Liver (tissue), 9 donors: Measurements from ENCODE around the gene ATXN10. TPM values are rescaled to one million over a fixed set of nuclear protein-coding genes. Genes with fewer than 3 reads are reported as not detected.

Experiments
- DNase-seq: peaks from one replicate; pipeline ENCODE4 v3.0.0-alpha.2; 2017; ENCODE audit warnings: low spot score
- H3K27ac ChIP-seq, 2 donors: one replicate each; pipeline ENCODE4 v1.7.0; 2013; ENCODE audit warnings: inconsistent platforms in 2 of 2, low read length in 2 of 2, control low read depth in 1 of 2, low read depth in 1 of 2, mild to moderate bottlenecking in 1 of 2
- H3K27me3 ChIP-seq, 4 donors: one replicate each; pipeline versions ENCODE4 v1.6.1 to v1.7.0; 2013; ENCODE audit warnings: low read length in 3 of 4, inconsistent platforms in 1 of 4, mild to moderate bottlenecking in 1 of 4, moderate library complexity in 1 of 4; ENCODE audit not compliant: control insufficient read depth in 4 of 4, insufficient read depth in 4 of 4
- H3K36me3 ChIP-seq, 4 donors: one replicate each; pipeline versions ENCODE4 v1.6.1 to v1.7.0; 2013; ENCODE audit warnings: low read length in 3 of 4, mild to moderate bottlenecking in 3 of 4, low read depth in 1 of 4, moderate library complexity in 1 of 4; ENCODE audit not compliant: control insufficient read depth in 4 of 4, insufficient read depth in 3 of 4
- H3K4me1 ChIP-seq, 4 donors: one replicate each; pipeline versions ENCODE4 v1.6.1 to v1.7.0; 2013; ENCODE audit warnings: low read length in 3 of 4, mild to moderate bottlenecking in 3 of 4, moderate library complexity in 1 of 4; ENCODE audit not compliant: control insufficient read depth in 4 of 4, insufficient read depth in 4 of 4
- H3K4me3 ChIP-seq, 3 donors: one replicate each; pipeline versions ENCODE4 v1.6.1 to v1.7.0; 2013; ENCODE audit warnings: low read length in 3 of 3, control low read depth in 1 of 3, low read depth in 1 of 3, mild to moderate bottlenecking in 1 of 3
- H3K9ac ChIP-seq, 2 donors: one replicate each; pipeline ENCODE4 v1.7.0; 2013; ENCODE audit warnings: low read length in 2 of 2, mild to moderate bottlenecking in 2 of 2, moderate library complexity in 2 of 2, control low read depth in 1 of 2, low read depth in 1 of 2
- H3K9me3 ChIP-seq, 4 donors: one replicate each; pipeline versions ENCODE4 v1.6.1 to v1.7.0; 2013; ENCODE audit warnings: low read length in 3 of 4; ENCODE audit not compliant: control insufficient read depth in 4 of 4
- ATF3 ChIP-seq: IDR thresholded peaks from 2 replicates; pipeline ENCODE4 v1.6.1; 2016; ENCODE audit warnings: antibody characterized with exemption
- GABPA ChIP-seq, 2 donors: IDR thresholded peaks in 1 of 2; conservative IDR thresholded peaks in 1 of 2; 2 replicates each; pipeline ENCODE4 v1.6.1; 2016; ENCODE audit warnings: antibody characterized with exemption in 2 of 2, mild to moderate bottlenecking in 1 of 2, moderate library complexity in 1 of 2
- NR2F2 ChIP-seq: IDR thresholded peaks from 2 replicates; pipeline ENCODE4 v1.6.1; 2016; ENCODE audit warnings: antibody characterized with exemption
- REST ChIP-seq: IDR thresholded peaks from 2 replicates; pipeline ENCODE4 v1.6.1; 2016; ENCODE audit warnings: antibody characterized with exemption, mild to moderate bottlenecking
- RXRA ChIP-seq, 2 donors: IDR thresholded peaks; 2 replicates each; pipeline ENCODE4 v1.6.1; 2017 to 2018; ENCODE audit warnings: antibody characterized with exemption in 2 of 2, mild to moderate bottlenecking in 1 of 2
- SP1 ChIP-seq: IDR thresholded peaks from 2 replicates; pipeline ENCODE4 v1.6.1; 2018; ENCODE audit warnings: antibody characterized with exemption, mild to moderate bottlenecking
- TAF1 ChIP-seq: conservative IDR thresholded peaks from 2 replicates; pipeline ENCODE4 v1.6.1; 2016; ENCODE audit warnings: antibody characterized with exemption, mild to moderate bottlenecking
- YY1 ChIP-seq: IDR thresholded peaks from 2 replicates; pipeline ENCODE4 v1.6.1; 2016; ENCODE audit warnings: antibody characterized with exemption, mild to moderate bottlenecking
- ZBTB33 ChIP-seq: IDR thresholded peaks from 2 replicates; pipeline ENCODE4 v1.6.1; 2016; ENCODE audit warnings: antibody characterized with exemption
- WGBS: extraction: QIAGEN DNeasy Blood & Tissue Kit; methylation state at CpG from one replicate; pipeline ENCODE4 v1.1.7; 2013; 5-methylcytosine and 5-hydroxymethylcytosine counted together
- polyA plus RNA-seq, 2 donors: library from polyadenylated mRNA; stranded (reverse) in 1 of 2; unstranded in 1 of 2; fragments of 200-250 nt in 1 of 2; fragments of >200 nt in 1 of 2; fragmentation: Nextera tagmentation in 1 of 2; extraction: Ambion mirVana in 1 of 2; gene quantifications; one replicate each; pipeline versions ENCODE4 v1.2.1 to v1.2.3, GENCODE V29; 2013 to 2015
- total RNA-seq, 2 donors: library from RNA; depleted of rRNA; stranded (reverse); fragments of >200 nt; gene quantifications; one replicate each; pipeline ENCODE4 v1.2.3, GENCODE V29; 2014
- donor health status: healthy.
- donor health status: healthy.
- donor health status: healthy.
- donor health status: healthy.
- donor health status: healthy.

ATXN10 gene
- total and polyA plus RNA-seq, 4 donors = 34.9 to 100 (median 69.7) TPM

- TF ChIP-seq REST (no peak), SP1 (no peak), YY1 (no peak), RXRA (IDR thresholded peaks at IDR 0.05) (no peak)
These were observed 209.3 kb downstream of the ATXN10 start (continued) for GRCh38 chr22:45880716-45881523.

GRCh38 chr22:45881524-45881875, 209.9 kb downstream of the ATXN10 start:
- H3K9me3 ChIP-seq = no peaks in the 10 kb centered on the region
- TF ChIP-seq NR2F2 (no peak), REST (no peak), ATF3 (no peak), TAF1 (no peak), GABPA (IDR thresholded peaks at IDR 0.05 in 1 of 2, conservative IDR thresholded peaks at IDR 0.05 in 1 of 2) (no peak), ZBTB33 (no peak)
- no peak for DNase-seq
- peaks cover 0 to 13% (median 2%) of the 10 kb centered on the region in 4 donors for H3K27me3 ChIP-seq
- H3K4me1 ChIP-seq = no peaks in the 10 kb centered on the region
- H3K36me3 ChIP-seq = no peaks in the 10 kb centered on the region
- H3K9ac ChIP-seq = no peak overlapping the region
- no peak overlapping the region for H3K27ac ChIP-seq
- H3K4me3 ChIP-seq = no peak overlapping the region
- WGBS = 75% methylated on average over 8 of the region's 8 CpGs
